A673 (cell line): ENCODE data around the gene FARP1. TPM values are rescaled to one million over a fixed set of nuclear protein-coding genes. Genes with fewer than 3 reads are reported as not detected.

Experiments
- BruUV-seq: library from RNA; stranded (reverse); fragments of 400-500 nt; replicated peaks from 2 replicates; lab custom pipeline; 2021; lab: Mats Ljungman, UMichigan
- CTCF ChIA-PET: fragments of 300-600 bp; sonication (Branson Sonifier 250); formaldehyde crosslinking; loops from one replicate; lab custom pipeline; 2022; ENCODE audit warnings: antibody characterized with exemption; lab: Charles Lee
- POLR2A ChIA-PET: fragments of 300-600 bp; sonication (Branson Sonifier 250); formaldehyde crosslinking; loops from one replicate; lab custom pipeline; 2022; ENCODE audit warnings: antibody characterized with exemption; ENCODE audit not compliant: low non-redundant PET; lab: Charles Lee
- DNase-seq: peaks from one replicate; pipeline ENCODE4 v3.0.0-alpha.2; 2015; ENCODE audit warnings: low spot score
- H3K27ac ChIP-seq: fragments of 200-600 bp; sonication (generic); 2 replicates; pipeline ENCODE4 v1.5.1; 2016; ENCODE audit warnings: mixed run types, low read depth, mild to moderate bottlenecking, mixed read lengths, antibody characterized with exemption, low read length; ENCODE audit not compliant: poor library complexity, severe bottlenecking
- H3K27me3 ChIP-seq: fragments of 200-600 bp; sonication (generic); replicated peaks from 2 replicates; pipeline ENCODE4 v1.6.1; 2017; ENCODE audit warnings: mixed run types, low read depth, mild to moderate bottlenecking, mixed read lengths, antibody characterized with exemption, low read length; ENCODE audit not compliant: insufficient read depth, poor library complexity
- H3K36me3 ChIP-seq: fragments of 200-600 bp; sonication (generic); 2 replicates; pipeline ENCODE4 v1.6.1; 2016; ENCODE audit warnings: mixed run types, mild to moderate bottlenecking, mixed read lengths, antibody characterized with exemption, low read length; ENCODE audit not compliant: insufficient read depth, poor library complexity, severe bottlenecking
- H3K4me1 ChIP-seq: fragments of 200-600 bp; sonication (generic); 2 replicates; pipeline ENCODE4 v1.6.1; 2017; ENCODE audit warnings: mixed run types, mild to moderate bottlenecking, mixed read lengths, antibody characterized with exemption, low read length; ENCODE audit not compliant: insufficient read depth, poor library complexity, severe bottlenecking
- H3K4me3 ChIP-seq: fragments of 200-600 bp; sonication (generic); 2 replicates; pipeline ENCODE4 v1.5.1; 2016; ENCODE audit warnings: low read depth, mixed run types, mild to moderate bottlenecking, mixed read lengths, low read length; ENCODE audit not compliant: poor library complexity, severe bottlenecking
- H3K9me3 ChIP-seq: fragments of 200-600 bp; sonication (generic); 2 replicates; pipeline ENCODE4 v1.6.1; 2016; ENCODE audit warnings: mixed run types, low read depth, mild to moderate bottlenecking, mixed read lengths, antibody characterized with exemption, low read length; ENCODE audit not compliant: poor library complexity, severe bottlenecking
- EZH2 ChIP-seq: fragments of 200-600 bp; sonication (generic); IDR thresholded peaks from 2 replicates; pipeline ENCODE4 v1.6.1; 2017; ENCODE audit warnings: borderline replicate concordance, low read depth, mild to moderate bottlenecking, mixed read lengths, antibody characterized with exemption, low read length; ENCODE audit not compliant: poor library complexity, severe bottlenecking
- intact Hi-C: fragments of 100-400 bp; cut with micrococcal nuclease; formaldehyde crosslinking; loops from one replicate; pipeline ENCODE4 v1.10.0; 2022; ENCODE audit not compliant: unreplicated experiment
- total RNA-seq: library from RNA; stranded (reverse); gene quantifications from 2 replicates; pipeline ENCODE4 v1.2.3, GENCODE V29; 2021
- TF ChIP-seq, protein P1 (sequence below): fragments of 300-800, 200-600 bp; sonication (generic); conservative IDR thresholded peaks from 2 replicates; pipeline ENCODE4 v1.5.1; 2017; ENCODE audit warnings: low read depth, mild to moderate bottlenecking, antibody characterized with exemption, low read length, moderate library complexity, mixed read lengths

The FARP1 gene
- total RNA-seq, 1 experiment from 2014 or later = 177 TPM

DNA sequence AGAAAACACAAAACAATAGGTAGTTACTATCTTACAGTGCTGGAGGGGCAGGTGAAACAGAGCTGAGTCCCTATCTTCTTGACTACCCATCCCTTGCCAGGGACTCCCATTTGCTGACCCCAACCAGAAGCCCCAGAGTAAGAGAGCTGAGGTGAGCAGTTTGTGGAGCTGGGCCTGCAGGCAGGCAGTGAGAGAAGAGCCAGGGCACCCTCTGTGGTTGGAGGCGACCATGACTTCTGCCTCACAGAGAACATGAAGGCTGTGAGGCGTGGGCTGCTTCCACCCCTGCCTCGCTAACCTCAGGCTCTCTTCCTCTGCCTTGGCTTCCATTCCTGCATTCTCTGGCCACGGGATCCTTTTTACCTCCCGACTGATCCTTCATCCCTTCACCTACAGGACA lies 81.7 kb downstream of the FARP1 start:
- no peaks in the 10 kb centered on the region for H3K36me3 ChIP-seq
- H3K27me3 ChIP-seq = no peaks in the 10 kb centered on the region
- TF ChIP-seq EZH2 = no peak
- TF ChIP-seq, protein P1, sequence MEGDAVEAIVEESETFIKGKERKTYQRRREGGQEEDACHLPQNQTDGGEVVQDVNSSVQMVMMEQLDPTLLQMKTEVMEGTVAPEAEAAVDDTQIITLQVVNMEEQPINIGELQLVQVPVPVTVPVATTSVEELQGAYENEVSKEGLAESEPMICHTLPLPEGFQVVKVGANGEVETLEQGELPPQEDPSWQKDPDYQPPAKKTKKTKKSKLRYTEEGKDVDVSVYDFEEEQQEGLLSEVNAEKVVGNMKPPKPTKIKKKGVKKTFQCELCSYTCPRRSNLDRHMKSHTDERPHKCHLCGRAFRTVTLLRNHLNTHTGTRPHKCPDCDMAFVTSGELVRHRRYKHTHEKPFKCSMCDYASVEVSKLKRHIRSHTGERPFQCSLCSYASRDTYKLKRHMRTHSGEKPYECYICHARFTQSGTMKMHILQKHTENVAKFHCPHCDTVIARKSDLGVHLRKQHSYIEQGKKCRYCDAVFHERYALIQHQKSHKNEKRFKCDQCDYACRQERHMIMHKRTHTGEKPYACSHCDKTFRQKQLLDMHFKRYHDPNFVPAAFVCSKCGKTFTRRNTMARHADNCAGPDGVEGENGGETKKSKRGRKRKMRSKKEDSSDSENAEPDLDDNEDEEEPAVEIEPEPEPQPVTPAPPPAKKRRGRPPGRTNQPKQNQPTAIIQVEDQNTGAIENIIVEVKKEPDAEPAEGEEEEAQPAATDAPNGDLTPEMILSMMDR = no peak
- H3K9me3 ChIP-seq = no peaks in the 10 kb centered on the region
- no peak overlapping the region for H3K27ac ChIP-seq
- intact Hi-C loops = no loop called here
- no TSS peak for BruUV-seq
- ChIA-PET CTCF (no interaction called here), POLR2A (no interaction called here)
- no peak overlapping the region for H3K4me3 ChIP-seq
- H3K4me1 ChIP-seq = peaks cover 24% of the 10 kb centered on the region
- no peak for DNase-seq

DNA sequence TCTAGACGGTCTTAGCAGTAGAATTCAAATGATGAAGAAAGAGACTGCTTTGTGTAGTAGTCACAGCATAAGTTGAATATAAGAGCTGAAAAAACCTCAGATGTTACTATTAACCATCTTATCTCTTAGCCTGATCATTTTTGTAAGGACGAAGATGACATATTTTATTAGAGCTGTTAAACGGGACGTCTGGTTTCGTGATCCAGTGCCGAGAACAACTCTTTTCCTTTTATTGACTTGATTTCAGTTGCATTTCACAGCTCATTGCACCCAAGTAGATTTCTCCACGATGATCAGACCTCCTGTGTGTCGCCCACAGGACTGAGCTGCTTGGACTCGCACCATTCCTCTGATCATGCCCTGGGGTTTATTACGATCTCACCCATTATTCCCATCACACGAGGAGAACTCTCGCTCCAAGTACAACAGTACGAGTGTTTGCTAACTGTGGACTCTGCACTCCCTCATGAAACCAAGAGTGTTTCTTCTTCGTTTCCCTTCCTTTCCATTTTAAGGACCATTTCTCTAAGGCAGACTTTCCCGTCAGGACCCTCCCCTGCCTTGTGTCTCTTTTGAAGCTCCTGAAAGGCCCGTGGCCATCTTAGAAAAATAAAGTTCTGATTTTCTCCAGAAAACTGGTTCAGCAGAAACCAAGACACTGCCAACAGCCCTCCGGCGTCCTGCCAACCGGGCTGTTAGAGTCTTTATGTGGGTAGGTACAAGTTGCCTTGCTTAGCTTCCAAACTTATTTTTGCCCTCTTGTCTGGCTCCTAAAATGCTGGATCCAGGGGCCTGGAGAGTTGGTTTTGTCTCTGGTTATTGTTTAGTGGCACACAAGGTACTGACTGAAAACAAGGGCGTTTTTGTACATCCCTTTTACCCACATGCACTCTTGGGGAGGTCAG lies 82.4 kb downstream of the FARP1 start:
- H3K27ac ChIP-seq = no peak overlapping the region
- H3K4me1 ChIP-seq = peaks cover 20% of the 10 kb centered on the region
- BruUV-seq = no TSS peak
- CTCF ChIA-PET = no interaction called here
- H3K36me3 ChIP-seq = no peaks in the 10 kb centered on the region
- no peaks in the 10 kb centered on the region for H3K9me3 ChIP-seq
- POLR2A ChIA-PET = no interaction called here
- H3K4me3 ChIP-seq = no peak overlapping the region
- intact Hi-C loops = no loop called here
- TF ChIP-seq, protein P1 = no peak
- TF ChIP-seq EZH2 = no peak
- no peaks in the 10 kb centered on the region for H3K27me3 ChIP-seq
- no peak for DNase-seq

- Histone ChIP-seq H3K4me1 (peaks cover 8% of the 10 kb centered on the region), H3K4me3 (no peak overlapping the region), H3K36me3 (peaks cover 4% of the 10 kb centered on the region), H3K9me3 (no peaks in the 10 kb centered on the region), H3K27me3 (no peaks in the 10 kb centered on the region), H3K27ac (no peak overlapping the region)
- intact Hi-C loops = no loop called here
- TF ChIP-seq EZH2 = no peak
- TF ChIP-seq, protein P1 = no peak
- CTCF ChIA-PET = no interaction called here
- DNase-seq = no peak
- no TSS peak for BruUV-seq
- POLR2A ChIA-PET = no interaction called here
These were observed 83.6 kb downstream of the FARP1 start for GRCh38 chr13:98226496-98226895.
